DOHH2 (cell line): ENCODE measurements around the gene CALHM3.

ENCODE experiments used
- H3F3A ChIP-seq: fragments of 200-600 bp; sonication (generic), shearing (Covaris generic); 2 replicates; pipeline ENCODE4 v1.6.0; 2016; ENCODE audit warnings: antibody characterized with exemption, mild to moderate bottlenecking; ENCODE audit not compliant: control insufficient read depth, insufficient read depth
- H3K27ac ChIP-seq: fragments of 200-600 bp; sonication (generic); 2 replicates; pipeline ENCODE4 v1.5.1; 2014; ENCODE audit warnings: low read depth, mild to moderate bottlenecking, low read length, moderate library complexity
- H3K27me3 ChIP-seq: fragments of 200-600 bp; sonication (generic); 2 replicates; pipeline ENCODE4 v1.6.1; 2014; ENCODE audit warnings: mild to moderate bottlenecking, low read length, mixed read lengths; ENCODE audit not compliant: control insufficient read depth
- H3K36me3 ChIP-seq: fragments of 200-600 bp; sonication (generic); 2 replicates; pipeline ENCODE4 v1.6.1; 2014; ENCODE audit warnings: mild to moderate bottlenecking, low read length, moderate library complexity, mixed read lengths; ENCODE audit not compliant: control insufficient read depth
- H3K4me1 ChIP-seq: fragments of 200-600 bp; sonication (generic); 2 replicates; pipeline ENCODE4 v1.6.1; 2014; ENCODE audit warnings: mild to moderate bottlenecking, low read length, mixed read lengths; ENCODE audit not compliant: control insufficient read depth
- H3K4me2 ChIP-seq: fragments of 200-600 bp; sonication (generic); 2 replicates; pipeline ENCODE4 v1.6.0; 2014; ENCODE audit warnings: mild to moderate bottlenecking, low read length, moderate library complexity
- H3K4me3 ChIP-seq: fragments of 200-600 bp; sonication (generic); 2 replicates; pipeline ENCODE4 v1.5.1; 2014; ENCODE audit warnings: mild to moderate bottlenecking, low read length, mixed read lengths
- H3K79me2 ChIP-seq: fragments of 200-600 bp; sonication (generic); 2 replicates; pipeline ENCODE4 v1.6.1; 2014; ENCODE audit warnings: mild to moderate bottlenecking, low read length, mixed read lengths; ENCODE audit not compliant: control insufficient read depth
- H3K9me2 ChIP-seq: fragments of 200-600 bp; sonication (generic); replicated peaks from 2 replicates; pipeline ENCODE4 v1.6.1; 2014; ENCODE audit warnings: mild to moderate bottlenecking, low read length, mixed read lengths; ENCODE audit not compliant: control insufficient read depth
- H3K9me3 ChIP-seq: fragments of 200-600 bp; sonication (generic); 2 replicates; pipeline ENCODE4 v1.6.1; 2014; ENCODE audit warnings: antibody characterized with exemption, low read length, mixed read lengths; ENCODE audit not compliant: control insufficient read depth, insufficient read depth
- H4K20me1 ChIP-seq: fragments of 200-600 bp; sonication (generic); 2 replicates; pipeline ENCODE4 v1.6.0; 2014; ENCODE audit warnings: low read depth, mild to moderate bottlenecking, antibody characterized with exemption, low read length, moderate library complexity; ENCODE audit not compliant: control insufficient read depth, insufficient read depth
- CTCF ChIP-seq: fragments of 200-600 bp; sonication (generic); IDR thresholded peaks from one replicate; pipeline ENCODE4 v1.5.1; 2014; ENCODE audit warnings: antibody characterized with exemption, mild to moderate bottlenecking, low read depth, low read length; ENCODE audit not compliant: poor library complexity, severe bottlenecking
- EZH2phosphoT487 ChIP-seq: fragments of 200-600 bp; sonication (generic); IDR thresholded peaks from 2 replicates; pipeline ENCODE4 v1.6.1; 2017; ENCODE audit warnings: borderline replicate concordance, mild to moderate bottlenecking, antibody characterized with exemption, low read length, moderate library complexity, mixed read lengths

The CALHM3 gene

GRCh38 chr10:103459615-103460014 lies 19.4 kb downstream of the CALHM3 start:
- Histone ChIP-seq H3K9me2 (no peaks in the 10 kb centered on the region), H3K4me3 (no peak overlapping the region), H4K20me1 (no peaks in the 10 kb centered on the region), H3K27me3 (no peaks in the 10 kb centered on the region), H3K4me2 (no peak overlapping the region), H3K4me1 (peaks cover 41% of the 10 kb centered on the region), H3K36me3 (no peaks in the 10 kb centered on the region), H3K27ac (no peak overlapping the region), H3K9me3 (no peaks in the 10 kb centered on the region), H3K79me2 (no peaks in the 10 kb centered on the region), H3F3A (peaks cover 4% of the 10 kb centered on the region; the same call in 1 of the 2 replicates)
- no peak for TF ChIP-seq CTCF
- TF ChIP-seq EZH2phosphoT487, result no peak

GRCh38 chr10:103458720-103459119 lies 20.3 kb downstream of the CALHM3 start, which contains the start of gene CALHM1:
TSS of gene CALHM1 (minus strand) at chr10:103458900. CDS start at chr10:103458751, 149 bp downstream.
- no peaks in the 10 kb centered on the region for H3K36me3 ChIP-seq
- H3K9me3 ChIP-seq, result no peaks in the 10 kb centered on the region
- TF ChIP-seq EZH2phosphoT487, result no peak
- no peak for TF ChIP-seq CTCF
- H3K27ac ChIP-seq, result no peak within 1 kb of the TSS
- H3F3A ChIP-seq, result peaks cover 7% of the 10 kb centered on the region
- H3K4me2 ChIP-seq, result 0 out of 2 replicates have a peak within 1 kb of the TSS, but pooled peaks have one; percentile 19
- no peak within 1 kb of the TSS for H3K4me3 ChIP-seq
- no peaks in the 10 kb centered on the region for H3K9me2 ChIP-seq
- H4K20me1 ChIP-seq, result no peaks in the 10 kb centered on the region
- no peaks in the 10 kb centered on the region for H3K27me3 ChIP-seq
- no peaks in the 10 kb centered on the region for H3K79me2 ChIP-seq
- H3K4me1 ChIP-seq, result peaks cover 35% of the 10 kb centered on the region

GRCh38 chr10:103457896-103458583 lies 21.0 kb downstream of the CALHM3 start:
- Histone ChIP-seq H3K79me2 (no peaks in the 10 kb centered on the region), H3K27ac (no peak overlapping the region), H3F3A (peaks cover 10% of the 10 kb centered on the region), H4K20me1 (no peaks in the 10 kb centered on the region), H3K27me3 (no peaks in the 10 kb centered on the region), H3K36me3 (no peaks in the 10 kb centered on the region), H3K9me3 (no peaks in the 10 kb centered on the region), H3K9me2 (no peaks in the 10 kb centered on the region), H3K4me2 (no peak overlapping the region), H3K4me1 (peaks cover 30% of the 10 kb centered on the region), H3K4me3 (no peak overlapping the region)
- TF ChIP-seq CTCF (no peak), EZH2phosphoT487 (no peak)
